Measurements from ENCODE around the gene DAB1. TPM values are rescaled to one million over a fixed set of nuclear protein-coding genes. Genes with fewer than 3 reads are reported as not detected.

The DAB1 gene
- total RNA-seq, 3 donors from 2014 or later (not counting 1 experiment from before 2014, with no cell fraction given) = 0.41 TPM; not detected in 2

DNA sequence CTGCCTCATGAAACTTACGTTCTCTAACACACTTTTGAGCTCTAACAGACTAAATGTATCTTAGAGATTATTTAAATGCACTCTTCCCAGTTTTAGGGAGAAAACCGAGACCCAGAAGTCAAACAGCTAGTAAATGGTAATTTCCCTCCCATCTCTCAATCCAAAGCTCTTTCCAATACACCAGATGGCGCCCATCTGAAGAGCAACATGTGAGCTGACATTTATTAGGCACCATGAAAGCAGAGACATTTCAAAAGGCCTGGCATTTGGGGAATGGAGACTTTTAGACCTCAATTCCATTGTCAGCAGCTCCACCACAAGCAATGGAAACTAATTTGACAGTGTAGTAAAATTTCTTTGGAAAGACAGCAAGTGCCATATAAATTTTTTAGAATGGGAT, 191.4 kb downstream of the DAB1 start:
- Histone ChIP-seq H3K4me3 (ENCODE audit: low read length) (no peak overlapping the region), H3K36me3 (ENCODE audit: control insufficient read depth, insufficient read depth, low read length) (no peaks in the 10 kb centered on the region), H3K27ac (ENCODE audit: low read length) (no peak overlapping the region), H3K4me1 (ENCODE audit: control insufficient read depth, insufficient read depth, low read length) (no peaks in the 10 kb centered on the region), H3K27me3 (ENCODE audit: control insufficient read depth, insufficient read depth, low read length) (no peaks in the 10 kb centered on the region), H3K9me3 (ENCODE audit: control insufficient read depth, insufficient read depth, low read length) (no peaks in the 10 kb centered on the region)
- no peaks in the 10 kb centered on the region for H3K27me3 Mint-ChIP-seq (ENCODE audit: low read depth in 2 of 2)
- ATAC-seq (no peak), DNase-seq (no peak)
- H3K4me1 Mint-ChIP-seq = no peaks in the 10 kb centered on the region
- no peak overlapping the region for H3K27ac Mint-ChIP-seq
- H3K9me3 Mint-ChIP-seq = no peaks in the 10 kb centered on the region
- intact Hi-C loops (cut with micrococcal nuclease) = no loop called here
- 97% methylated on average over 3 of the region's 3 CpGs for WGBS (ENCODE audit: insufficient coverage)
- TF ChIP-seq, protein P1, sequence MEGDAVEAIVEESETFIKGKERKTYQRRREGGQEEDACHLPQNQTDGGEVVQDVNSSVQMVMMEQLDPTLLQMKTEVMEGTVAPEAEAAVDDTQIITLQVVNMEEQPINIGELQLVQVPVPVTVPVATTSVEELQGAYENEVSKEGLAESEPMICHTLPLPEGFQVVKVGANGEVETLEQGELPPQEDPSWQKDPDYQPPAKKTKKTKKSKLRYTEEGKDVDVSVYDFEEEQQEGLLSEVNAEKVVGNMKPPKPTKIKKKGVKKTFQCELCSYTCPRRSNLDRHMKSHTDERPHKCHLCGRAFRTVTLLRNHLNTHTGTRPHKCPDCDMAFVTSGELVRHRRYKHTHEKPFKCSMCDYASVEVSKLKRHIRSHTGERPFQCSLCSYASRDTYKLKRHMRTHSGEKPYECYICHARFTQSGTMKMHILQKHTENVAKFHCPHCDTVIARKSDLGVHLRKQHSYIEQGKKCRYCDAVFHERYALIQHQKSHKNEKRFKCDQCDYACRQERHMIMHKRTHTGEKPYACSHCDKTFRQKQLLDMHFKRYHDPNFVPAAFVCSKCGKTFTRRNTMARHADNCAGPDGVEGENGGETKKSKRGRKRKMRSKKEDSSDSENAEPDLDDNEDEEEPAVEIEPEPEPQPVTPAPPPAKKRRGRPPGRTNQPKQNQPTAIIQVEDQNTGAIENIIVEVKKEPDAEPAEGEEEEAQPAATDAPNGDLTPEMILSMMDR (IDR thresholded peaks at IDR 0.05) = no peak
- no peak overlapping the region for H3K4me3 Mint-ChIP-seq
- no peaks in the 10 kb centered on the region for H3K36me3 Mint-ChIP-seq

DNA sequence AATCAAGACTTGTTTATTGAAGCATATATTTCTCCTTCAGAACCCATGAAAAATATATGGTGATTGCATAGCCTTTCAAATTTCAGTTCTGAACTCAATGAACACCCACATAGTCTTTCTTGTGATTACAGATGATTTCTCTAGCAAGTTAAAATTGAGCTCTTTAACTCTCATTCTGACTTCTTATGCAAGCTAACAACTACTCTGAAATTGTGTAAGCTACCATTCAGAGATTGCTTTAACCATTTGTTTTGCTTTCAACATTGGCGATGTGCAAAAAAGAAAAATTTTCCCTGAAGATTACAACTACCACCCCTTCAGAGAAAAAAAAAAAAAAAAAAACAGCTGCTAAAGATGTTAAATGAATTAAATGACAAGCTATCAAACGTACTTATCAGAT, 193.9 kb downstream of the DAB1 start:
- no peaks in the 10 kb centered on the region for H3K4me1 Mint-ChIP-seq
- Histone ChIP-seq H3K27me3 (ENCODE audit: control insufficient read depth, insufficient read depth, low read length) (no peaks in the 10 kb centered on the region), H3K4me1 (ENCODE audit: control insufficient read depth, insufficient read depth, low read length) (no peaks in the 10 kb centered on the region), H3K27ac (ENCODE audit: low read length) (no peak overlapping the region), H3K4me3 (ENCODE audit: low read length) (no peak overlapping the region), H3K36me3 (ENCODE audit: control insufficient read depth, insufficient read depth, low read length) (no peaks in the 10 kb centered on the region), H3K9me3 (ENCODE audit: control insufficient read depth, insufficient read depth, low read length) (no peaks in the 10 kb centered on the region)
- DNase-seq (no peak), ATAC-seq (no peak)
- WGBS (ENCODE audit: insufficient coverage) = 100% methylated on average over 1 of the region's 2 CpGs
- intact Hi-C loops (cut with micrococcal nuclease) = no loop called here
- TF ChIP-seq, protein P1 (IDR thresholded peaks at IDR 0.05) = no peak
- H3K27me3 Mint-ChIP-seq (ENCODE audit: low read depth in 2 of 2) = no peaks in the 10 kb centered on the region
- H3K27ac Mint-ChIP-seq = no peak overlapping the region
- H3K36me3 Mint-ChIP-seq = no peaks in the 10 kb centered on the region
- no peak overlapping the region for H3K4me3 Mint-ChIP-seq
- peaks cover 0 to 4% of the 10 kb centered on the region in 2 donors for H3K9me3 Mint-ChIP-seq

DNA sequence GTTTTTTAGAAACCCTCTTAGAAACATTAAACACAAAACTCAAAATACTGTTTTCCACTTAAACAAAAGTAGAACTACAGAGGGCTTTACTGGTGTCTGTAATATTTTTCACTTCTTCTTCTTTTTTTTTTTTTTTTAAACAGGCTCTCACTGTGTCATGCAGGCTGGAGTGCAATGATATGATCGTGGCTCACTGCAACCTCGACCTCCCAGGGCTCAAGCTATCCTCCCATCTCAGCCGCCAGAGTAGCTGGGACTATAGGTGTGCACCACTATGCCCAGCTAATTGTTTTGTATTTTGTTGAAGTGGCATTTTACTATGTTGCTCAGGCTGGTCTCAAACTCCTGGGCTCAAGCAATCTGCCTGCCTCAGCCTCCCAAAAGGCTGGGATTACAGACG, 194.8 kb downstream of the DAB1 start:
- TF ChIP-seq, protein P1 (IDR thresholded peaks at IDR 0.05) = no peak
- H3K4me3 Mint-ChIP-seq = no peak overlapping the region
- H3K27me3 Mint-ChIP-seq (ENCODE audit: low read depth in 2 of 2) = no peaks in the 10 kb centered on the region
- no peak overlapping the region for H3K27ac Mint-ChIP-seq
- Histone ChIP-seq H3K4me3 (ENCODE audit: low read length) (no peak overlapping the region), H3K27me3 (ENCODE audit: control insufficient read depth, insufficient read depth, low read length) (no peaks in the 10 kb centered on the region), H3K36me3 (ENCODE audit: control insufficient read depth, insufficient read depth, low read length) (no peaks in the 10 kb centered on the region), H3K9me3 (ENCODE audit: control insufficient read depth, insufficient read depth, low read length) (no peaks in the 10 kb centered on the region), H3K27ac (ENCODE audit: low read length) (no peak overlapping the region), H3K4me1 (ENCODE audit: control insufficient read depth, insufficient read depth, low read length) (no peaks in the 10 kb centered on the region)
- H3K36me3 Mint-ChIP-seq = no peaks in the 10 kb centered on the region
- intact Hi-C loops (cut with micrococcal nuclease) = no loop called here
- WGBS (ENCODE audit: insufficient coverage) = 42% methylated on average over 2 of the region's 4 CpGs
- ATAC-seq (no peak), DNase-seq (no peak)
- peaks cover 0 to 4% of the 10 kb centered on the region in 2 donors for H3K9me3 Mint-ChIP-seq
- H3K4me1 Mint-ChIP-seq = no peaks in the 10 kb centered on the region

DNA sequence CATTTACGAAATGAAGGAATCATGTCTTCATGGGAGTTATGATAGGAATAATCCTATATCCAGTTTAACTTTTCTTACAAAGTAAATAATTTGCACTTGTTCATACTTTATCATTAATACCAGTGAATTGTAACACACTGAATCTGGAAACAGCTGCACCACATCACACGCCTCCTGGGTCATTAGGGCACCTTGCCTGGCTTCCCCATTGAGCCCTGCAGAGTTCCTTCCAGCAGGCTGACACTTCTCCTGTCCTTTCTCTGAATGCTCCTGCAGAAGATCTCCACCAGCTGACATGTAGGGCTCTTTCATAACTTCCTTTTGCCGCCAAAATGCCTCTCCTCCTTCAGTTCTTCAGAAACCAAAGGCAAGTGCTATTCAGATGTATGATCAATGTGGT, 201.1 kb downstream of the DAB1 start:
- Mint-ChIP-seq H3K9me3 (peaks cover 0 to 4% of the 10 kb centered on the region in 2 donors), H3K4me3 (no peak overlapping the region), H3K4me1 (no peaks in the 10 kb centered on the region), H3K36me3 (no peaks in the 10 kb centered on the region), H3K27me3 (ENCODE audit: low read depth in 2 of 2) (no peaks in the 10 kb centered on the region), H3K27ac (no peak overlapping the region)
- ATAC-seq = no peak
- no peak overlapping the region for H3K4me3 ChIP-seq (ENCODE audit: low read length)
- H3K36me3 ChIP-seq (ENCODE audit: control insufficient read depth, insufficient read depth, low read length) = no peaks in the 10 kb centered on the region
- H3K27me3 ChIP-seq (ENCODE audit: control insufficient read depth, insufficient read depth, low read length) = no peaks in the 10 kb centered on the region
- TF ChIP-seq, protein P1 (IDR thresholded peaks at IDR 0.05) = no peak
- no peak overlapping the region for H3K27ac ChIP-seq (ENCODE audit: low read length)
- intact Hi-C loops (cut with micrococcal nuclease) = no loop called here
- DNase-seq = no peak
- no peaks in the 10 kb centered on the region for H3K4me1 ChIP-seq (ENCODE audit: control insufficient read depth, insufficient read depth, low read length)
- WGBS (ENCODE audit: insufficient coverage) = 67% methylated on average over 2 of the region's 3 CpGs
- H3K9me3 ChIP-seq (ENCODE audit: control insufficient read depth, insufficient read depth, low read length) = no peaks in the 10 kb centered on the region

Data from natural killer cell (primary cell).